HG02571 (cell line): ENCODE data around the gene PDK4.
A peak's percentile ranks its signal among the peaks of the same experiment; 100 is the strongest.

Experiments used
- ATAC-seq: cut with Tn5 transposase; IDR thresholded peaks from one replicate; pipeline ENCODE4 v1.9.1; 2021; ENCODE audit warnings: mild to moderate bottlenecking, moderate library complexity; ENCODE audit not compliant: unreplicated experiment

Gene PDK4

GRCh38 chr7:95596198-95597063 lies at the start of gene PDK4:
Gene PDK4, minus strand, starts transcription at chr7:95596516. Its CDS starts 223 bp downstream, at chr7:95596293.
- ATAC-seq: no peak

GRCh38 chr7:95642173-95642572 lies 45.9 kb upstream of the PDK4 start:
- ATAC-seq: no peak

- ATAC-seq: no peak
Observed at GRCh38 chr7:95636140-95636940, 40.0 kb upstream of the PDK4 start.

- ATAC-seq: no peak
Observed at GRCh38 chr7:95632609-95633008, 36.3 kb upstream of the PDK4 start.

- ATAC-seq: no peak
Observed at GRCh38 chr7:95631527-95631926, 35.2 kb upstream of the PDK4 start.

- no peak for ATAC-seq
Observed at GRCh38 chr7:95630702-95631458, 34.6 kb upstream of the PDK4 start.

- ATAC-seq: no peak
Observed at GRCh38 chr7:95628831-95629439, 32.6 kb upstream of the PDK4 start.

GRCh38 chr7:95623788-95624187 lies 27.5 kb upstream of the PDK4 start:
- no peak for ATAC-seq

GRCh38 chr7:95622859-95623258 lies 26.5 kb upstream of the PDK4 start:
- ATAC-seq: no peak

GRCh38 chr7:95622001-95622549 lies 25.8 kb upstream of the PDK4 start:
- no peak for ATAC-seq

- ATAC-seq: no peak
Observed at GRCh38 chr7:95621404-95621803, 25.1 kb upstream of the PDK4 start.

GRCh38 chr7:95620631-95621030 lies 24.3 kb upstream of the PDK4 start:
- ATAC-seq: no peak

GRCh38 chr7:95619921-95620320 lies 23.6 kb upstream of the PDK4 start:
- ATAC-seq: no peak

GRCh38 chr7:95619517-95619916 lies 23.2 kb upstream of the PDK4 start:
- ATAC-seq: no peak

- ATAC-seq: no peak
Observed at GRCh38 chr7:95614442-95614940, 18.2 kb upstream of the PDK4 start.

- ATAC-seq: no peak
Observed at GRCh38 chr7:95611224-95611623, 14.9 kb upstream of the PDK4 start.

GRCh38 chr7:95609277-95609971 lies 13.1 kb upstream of the PDK4 start:
- ATAC-seq: no peak

GRCh38 chr7:95608359-95609173 lies 12.2 kb upstream of the PDK4 start:
- ATAC-seq: peak; percentile 98

- ATAC-seq: no peak
Observed at GRCh38 chr7:95607561-95607960, 11.2 kb upstream of the PDK4 start.
